GM23248 (cell line): ENCODE measurements around the gene FAU. TPM values are rescaled to one million over a fixed set of nuclear protein-coding genes. Genes with fewer than 3 reads are reported as not detected.

Experiments used
- DNase-seq: peaks from one replicate; pipeline ENCODE4 v3.0.0-alpha.2; 2015
- H2AFZ ChIP-seq: fragments of 200-600 bp; sonication (generic); 2 replicates; pipeline ENCODE4 v1.6.1; 2016; ENCODE audit warnings: antibody characterized with exemption
- H3F3A ChIP-seq: fragments of 200-600 bp; sonication (generic); 2 replicates; pipeline ENCODE4 v1.6.1; 2016; ENCODE audit warnings: mild to moderate bottlenecking, antibody characterized with exemption, mixed run types; ENCODE audit not compliant: insufficient read depth
- H3K27ac ChIP-seq: fragments of 200-600 bp; sonication (generic); 2 replicates; pipeline ENCODE4 v1.5.1; 2016; ENCODE audit warnings: mild to moderate bottlenecking
- H3K27me3 ChIP-seq: fragments of 200-600 bp; sonication (generic); replicated peaks from 2 replicates; pipeline ENCODE4 v1.6.1; 2016; ENCODE audit warnings: mild to moderate bottlenecking; ENCODE audit not compliant: insufficient read depth
- H3K36me3 ChIP-seq: fragments of 200-600 bp; sonication (generic); 2 replicates; pipeline ENCODE4 v1.6.1; 2016; ENCODE audit warnings: low read depth, mild to moderate bottlenecking
- H3K4me1 ChIP-seq: fragments of 200-600 bp; sonication (generic); 2 replicates; pipeline ENCODE4 v1.6.1; 2016; ENCODE audit warnings: mild to moderate bottlenecking; ENCODE audit not compliant: insufficient read depth
- H3K4me2 ChIP-seq: fragments of 200-600 bp; sonication (generic); one replicate; pipeline ENCODE4 v1.6.1; 2016; ENCODE audit warnings: mild to moderate bottlenecking; ENCODE audit not compliant: unreplicated experiment
- H3K4me3 ChIP-seq: fragments of 200-600 bp; sonication (generic); 2 replicates; pipeline ENCODE4 v1.5.1; 2016; ENCODE audit warnings: mild to moderate bottlenecking
- H3K79me2 ChIP-seq: fragments of 200-600 bp; sonication (generic); 2 replicates; pipeline ENCODE4 v1.6.1; 2016; ENCODE audit warnings: mild to moderate bottlenecking; ENCODE audit not compliant: insufficient read depth
- H3K9ac ChIP-seq: fragments of 200-600 bp; sonication (generic); 2 replicates; pipeline ENCODE4 v1.6.1; 2016; ENCODE audit warnings: mild to moderate bottlenecking
- H3K9me2 ChIP-seq: fragments of 200-600 bp; sonication (generic); 2 replicates; pipeline ENCODE4 v1.6.1; 2016; ENCODE audit warnings: mixed run types, mild to moderate bottlenecking, moderate library complexity; ENCODE audit not compliant: insufficient read depth
- H3K9me3 ChIP-seq: fragments of 200-600 bp; sonication (generic); one replicate; pipeline ENCODE4 v1.6.1; 2017; ENCODE audit warnings: low read depth
- H4K20me1 ChIP-seq: fragments of 200-600 bp; sonication (generic); 2 replicates; pipeline ENCODE4 v1.6.0; 2016; ENCODE audit not compliant: insufficient read depth
- EZH2 ChIP-seq: fragments of 200-600 bp; sonication (generic); IDR thresholded peaks from 2 replicates; pipeline ENCODE4 v1.6.1; 2018; ENCODE audit warnings: antibody characterized with exemption, mild to moderate bottlenecking; ENCODE audit not compliant: insufficient read depth, poor library complexity, severe bottlenecking
- EZH2phosphoT487 ChIP-seq: fragments of 200-600 bp; sonication (generic); IDR thresholded peaks from 2 replicates; pipeline ENCODE4 v1.6.1; 2018; ENCODE audit warnings: antibody characterized with exemption, moderate library complexity, mild to moderate bottlenecking, low read depth; ENCODE audit not compliant: insufficient read depth
- WGBS, 2 experiments: methylation state at CpG; one replicate each; pipeline ENCODE4 v1.1.6; 2015 to 2017; ENCODE audit warnings: low lambda C conversion rate in 2 of 2, low coverage in 1 of 2; ENCODE audit errors: missing lambda C conversion rate in 2 of 2; 5-methylcytosine and 5-hydroxymethylcytosine counted together
- in situ Hi-C: fragments of 300-500 bp; cut with MboI; formaldehyde crosslinking; loops from 2 replicates; pipeline ENCODE4 v1.15.0; 2020
- polyA plus RNA-seq: library from polyadenylated mRNA; unstranded; fragments of >200 nt; fragmentation: Nextera tagmentation; extraction: Ambion mirVana; gene quantifications from 2 replicates; pipeline ENCODE4 v1.2.1, GENCODE V29; 2016
- total RNA-seq: library from RNA; depleted of rRNA; stranded (reverse); fragments of >200 nt; shearing (Covaris generic); gene quantifications from 2 replicates; pipeline ENCODE4 v1.2.3, GENCODE V29; 2014; rRNA removed

Gene FAU
- total RNA-seq = 180 and 199 TPM in 2 replicates
- polyA plus RNA-seq = 342 and 365 TPM in 2 replicates

DNA sequence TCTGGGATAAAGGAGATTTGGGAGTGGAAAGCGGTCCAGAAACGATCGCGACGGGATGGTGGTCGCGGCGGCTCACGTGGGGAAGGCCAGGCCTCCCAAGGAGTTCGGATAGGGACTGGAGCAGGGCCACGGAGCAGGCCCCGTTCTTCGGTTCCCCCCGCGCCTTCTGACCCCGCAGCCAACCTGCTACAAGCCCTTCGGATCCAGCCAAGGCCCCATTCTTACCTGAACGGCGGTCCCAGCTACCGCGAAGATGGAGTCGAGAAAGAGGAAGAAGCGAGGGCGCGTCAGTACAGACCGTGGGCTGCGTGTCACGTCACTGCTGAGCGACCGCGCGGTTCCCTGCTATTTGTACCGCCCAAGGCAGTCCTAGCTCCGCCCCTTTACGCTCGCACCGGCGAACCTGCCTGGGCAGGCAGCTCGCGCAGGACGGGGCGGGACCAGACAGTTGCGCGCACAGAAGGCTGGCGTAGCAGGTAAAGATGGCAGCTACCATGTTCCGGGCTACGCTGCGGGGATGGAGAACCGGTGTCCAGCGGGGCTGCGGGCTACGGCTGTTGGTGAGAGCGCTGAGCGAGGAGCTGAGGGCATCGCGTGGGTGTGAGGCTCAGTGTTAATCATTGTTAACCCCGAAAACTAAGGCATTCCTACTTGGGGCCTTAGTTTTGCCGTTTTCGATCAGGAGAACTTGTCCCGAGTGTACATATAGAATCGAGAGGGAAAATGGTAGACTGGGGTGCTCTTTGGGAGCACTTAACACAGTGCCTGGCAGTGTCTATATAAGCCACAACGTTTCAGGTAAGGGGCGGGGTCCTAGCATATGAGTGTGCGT, at the start of gene FAU, which contains the start of gene MRPL49:
TSS of gene FAU (minus strand) at position 270 of the 832 bp plus-strand sequence. CDS start 321 bp downstream, outside the sequence.
TSS of gene MRPL49 (plus strand) at position 457 of the 832 bp plus-strand sequence. CDS start at position 483, 26 bp downstream.
- Histone ChIP-seq H3K79me2 (peaks cover 66% of the 10 kb centered on the region), H3K27ac (peak within 1 kb of the TSS; percentile 83), H3K4me1 (peaks cover 14% of the 10 kb centered on the region), H3K27me3 (no peaks in the 10 kb centered on the region), H4K20me1 (no peaks in the 10 kb centered on the region), H3K36me3 (peaks cover 37% of the 10 kb centered on the region), H3K4me2 (peak within 1 kb of the TSS; percentile 98), H2AFZ (peak within 1 kb of the TSS; percentile 94), H3K9me3 (no peaks in the 10 kb centered on the region), H3K9me2 (no peaks in the 10 kb centered on the region), H3K4me3 (peak within 1 kb of the TSS; percentile 92), H3K9ac (peak within 1 kb of the TSS; percentile 96), H3F3A (peaks cover 44% of the 10 kb centered on the region)
- 1% methylated on average over 64 of the region's 64 CpGs for WGBS, 2 experiments
- in situ Hi-C loops = no loop called here
- DNase-seq = peak; percentile 99
- TF ChIP-seq EZH2phosphoT487 (no peak), EZH2 (no peak)

DNA sequence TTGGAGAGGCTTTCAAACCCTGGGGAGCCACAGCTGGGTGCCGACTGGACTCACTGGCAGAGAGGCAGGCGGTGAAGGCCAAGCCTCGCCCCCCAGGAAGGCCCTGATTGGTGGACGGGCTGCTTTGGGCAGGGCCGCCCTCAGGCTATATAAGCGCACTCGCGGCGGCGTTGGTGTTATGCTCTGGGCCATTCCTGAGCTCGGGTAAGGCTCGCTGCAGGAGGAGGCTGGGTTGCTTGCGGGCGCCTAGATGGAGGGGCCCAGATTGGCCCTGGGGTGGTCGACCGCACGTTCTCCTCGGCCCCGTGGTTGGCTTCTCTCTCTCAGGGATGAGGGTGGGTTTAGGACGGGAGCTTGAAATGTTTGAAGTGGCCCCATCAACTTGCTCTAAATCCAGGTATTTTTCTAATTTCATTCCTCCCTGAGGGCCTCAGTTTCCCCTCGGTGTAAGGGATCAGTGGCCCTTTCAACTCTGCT, 48.2 kb upstream of the FAU start, which contains the start of gene SPDYC:
TSS of gene SPDYC (plus strand) at position 176 of the 477 bp plus-strand sequence. CDS start 1,125 bp downstream, outside the sequence.
- H3K4me1 ChIP-seq = peaks cover 3% of the 10 kb centered on the region; the same call in 1 of the 2 replicates
- H3K4me2 ChIP-seq = no peak within 1 kb of the TSS
- WGBS, 2 experiments = 92 to 93% methylated on average over 20 to 21 of the region's 21 CpGs
- no peaks in the 10 kb centered on the region for H3K79me2 ChIP-seq
- no peaks in the 10 kb centered on the region for H3K27me3 ChIP-seq
- no peaks in the 10 kb centered on the region for H3K9me3 ChIP-seq
- H3K9me2 ChIP-seq = no peaks in the 10 kb centered on the region
- H3K27ac ChIP-seq = no peak within 1 kb of the TSS
- TF ChIP-seq EZH2phosphoT487 = no peak
- no peak for TF ChIP-seq EZH2
- H3K4me3 ChIP-seq = no peak within 1 kb of the TSS
- H3K9ac ChIP-seq = 0 out of 2 replicates have a peak within 1 kb of the TSS, but pooled peaks have one; percentile 7
- no peak for DNase-seq
- H3F3A ChIP-seq = no peaks in the 10 kb centered on the region
- H4K20me1 ChIP-seq = no peaks in the 10 kb centered on the region
- in situ Hi-C loops = no loop called here
- H3K36me3 ChIP-seq = no peaks in the 10 kb centered on the region
- H2AFZ ChIP-seq = peak within 1 kb of the TSS; percentile 84

DNA sequence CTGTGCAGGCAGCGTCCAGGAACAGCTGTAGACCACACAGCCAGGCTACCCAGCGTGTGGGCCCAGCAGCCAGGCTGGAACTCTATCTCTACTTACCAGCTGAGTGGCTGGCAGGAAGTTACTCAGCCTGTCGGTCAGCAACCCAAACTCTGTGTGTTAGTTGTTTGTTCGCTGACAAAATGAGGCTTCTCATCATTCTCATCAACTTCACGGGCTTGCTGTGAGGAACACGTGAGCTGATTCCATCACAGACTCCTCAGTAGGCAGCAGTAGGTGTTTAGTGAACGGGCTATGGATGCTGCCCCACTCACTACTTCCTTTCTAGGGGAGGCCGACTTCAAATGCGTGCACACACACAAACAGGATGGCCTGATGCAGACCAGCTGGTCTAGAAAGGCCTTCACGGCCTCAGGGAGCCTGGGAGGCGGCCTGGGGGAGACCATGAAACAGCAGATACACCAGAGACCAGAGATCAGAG, 47.3 kb upstream of the FAU start:
- peak overlapping the region; percentile 84 for H2AFZ ChIP-seq
- H4K20me1 ChIP-seq = no peaks in the 10 kb centered on the region
- TF ChIP-seq EZH2phosphoT487 (no peak), EZH2 (no peak)
- H3K27ac ChIP-seq = no peak overlapping the region
- no peak for DNase-seq
- 0 out of 2 replicates have a peak overlapping the region, but pooled peaks have one; percentile 7 for H3K9ac ChIP-seq
- H3K27me3 ChIP-seq = no peaks in the 10 kb centered on the region
- no peak overlapping the region for H3K4me3 ChIP-seq
- H3K9me3 ChIP-seq = no peaks in the 10 kb centered on the region
- in situ Hi-C loops = no loop called here
- H3K4me2 ChIP-seq = no peak overlapping the region
- peaks cover 3% of the 10 kb centered on the region; the same call in 1 of the 2 replicates for H3K4me1 ChIP-seq
- no peaks in the 10 kb centered on the region for H3K9me2 ChIP-seq
- no peaks in the 10 kb centered on the region for H3F3A ChIP-seq
- H3K79me2 ChIP-seq = no peaks in the 10 kb centered on the region
- 70 to 71% methylated on average over 11 of the region's 11 CpGs for WGBS, 2 experiments
- no peaks in the 10 kb centered on the region for H3K36me3 ChIP-seq

DNA sequence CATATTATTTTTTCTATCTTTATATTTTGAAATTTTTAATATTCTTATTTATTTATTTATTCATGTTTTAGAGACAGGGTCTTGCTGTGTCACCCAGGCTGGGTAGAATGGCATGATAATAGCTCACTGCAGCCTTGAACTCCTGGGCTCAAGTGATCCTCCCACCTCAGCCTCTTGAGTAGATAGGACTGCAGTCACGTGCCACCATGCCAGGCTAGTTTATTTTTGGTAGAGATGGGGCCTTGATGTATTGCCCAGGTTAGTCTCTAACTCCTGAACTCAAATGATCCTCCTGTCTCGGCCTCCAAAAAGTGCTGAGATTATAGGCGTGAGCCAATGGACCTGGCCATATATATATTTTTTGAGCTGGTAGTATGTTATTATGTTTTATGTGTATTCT, 45.7 kb upstream of the FAU start:
- 84 to 89% methylated on average over 3 of the region's 3 CpGs for WGBS, 2 experiments

More for the DNA sequence above, 45.7 kb upstream of the FAU start:
- in situ Hi-C loops = no loop called here
- Histone ChIP-seq H4K20me1 (no peaks in the 10 kb centered on the region), H3K4me1 (peaks cover 3% of the 10 kb centered on the region; the same call in 1 of the 2 replicates), H3K79me2 (no peaks in the 10 kb centered on the region), H3K9me3 (no peaks in the 10 kb centered on the region), H3K4me2 (no peak overlapping the region), H3K27me3 (no peaks in the 10 kb centered on the region), H3K27ac (no peak overlapping the region), H3F3A (no peaks in the 10 kb centered on the region), H3K9ac (no peak overlapping the region), H3K36me3 (no peaks in the 10 kb centered on the region), H2AFZ (no peak overlapping the region), H3K4me3 (no peak overlapping the region), H3K9me2 (no peaks in the 10 kb centered on the region)
- no peak for TF ChIP-seq EZH2
- TF ChIP-seq EZH2phosphoT487 = no peak
- DNase-seq = no peak
